IPS-NIHi7 (cell line): Measurements from ENCODE around the gene C21orf58.

Experiments used
- DNase-seq: peaks from one replicate; pipeline ENCODE4 v3.0.0; 2012; ENCODE audit warnings: mixed read lengths; ENCODE audit errors: extremely low spot score

The C21orf58 gene

DNA sequence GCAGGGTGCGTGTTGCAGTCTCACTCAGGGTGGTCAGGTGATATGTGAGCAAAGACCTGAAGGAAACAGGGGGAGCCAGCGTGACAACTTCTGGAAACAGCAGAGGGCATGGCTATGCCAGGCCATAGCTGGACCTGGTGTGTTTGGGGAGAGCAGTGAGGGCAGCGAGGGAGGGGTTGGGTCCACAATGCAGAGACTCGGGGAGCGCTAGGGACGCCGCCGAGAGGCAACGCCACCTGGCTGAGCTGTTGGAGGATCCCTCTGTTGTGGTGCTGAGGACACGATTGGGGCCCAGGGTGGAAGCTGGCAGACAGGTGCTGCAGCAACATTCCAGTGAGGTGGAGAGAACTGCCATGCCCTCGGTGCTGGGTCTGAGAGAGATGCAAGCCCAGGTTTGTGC is 68.5 kb downstream of the C21orf58 start:
- no peak for DNase-seq

DNA sequence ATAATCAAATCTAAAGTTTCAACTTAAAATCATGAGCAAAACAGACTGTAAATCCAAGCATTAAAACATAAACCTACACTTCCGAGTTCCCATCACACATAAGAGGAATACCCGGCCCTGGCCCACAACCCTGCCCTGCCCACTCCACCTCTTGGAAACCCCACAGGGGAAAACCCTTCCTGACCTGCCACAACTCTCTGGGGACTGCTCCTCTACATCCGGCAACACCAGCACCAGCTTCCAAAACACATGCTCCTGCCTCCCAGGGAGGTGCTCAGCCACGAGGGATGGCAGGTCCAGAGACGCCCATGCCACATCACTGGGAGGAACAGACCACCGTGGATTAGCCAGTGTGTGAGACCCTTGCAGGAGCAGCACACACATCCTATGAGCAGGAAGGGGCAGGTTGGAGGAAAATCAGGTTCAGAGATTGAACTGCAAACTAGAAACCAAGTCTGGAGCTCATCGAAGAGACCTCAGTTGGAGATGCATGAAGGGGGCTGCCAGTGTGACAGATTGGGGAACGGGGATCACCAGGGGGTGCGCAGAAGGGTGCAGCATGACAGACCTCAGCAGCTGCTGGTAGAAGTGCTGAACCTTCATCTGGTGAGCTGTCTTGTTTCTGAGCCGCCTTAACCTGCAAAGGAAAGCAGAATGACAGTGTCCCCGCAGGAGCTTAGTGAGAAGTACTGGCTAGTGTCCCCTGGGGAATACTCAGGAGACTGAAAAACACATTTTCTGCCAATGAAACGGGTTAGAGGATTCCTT is 69.3 kb downstream of the C21orf58 start:
- no peak for DNase-seq

DNA sequence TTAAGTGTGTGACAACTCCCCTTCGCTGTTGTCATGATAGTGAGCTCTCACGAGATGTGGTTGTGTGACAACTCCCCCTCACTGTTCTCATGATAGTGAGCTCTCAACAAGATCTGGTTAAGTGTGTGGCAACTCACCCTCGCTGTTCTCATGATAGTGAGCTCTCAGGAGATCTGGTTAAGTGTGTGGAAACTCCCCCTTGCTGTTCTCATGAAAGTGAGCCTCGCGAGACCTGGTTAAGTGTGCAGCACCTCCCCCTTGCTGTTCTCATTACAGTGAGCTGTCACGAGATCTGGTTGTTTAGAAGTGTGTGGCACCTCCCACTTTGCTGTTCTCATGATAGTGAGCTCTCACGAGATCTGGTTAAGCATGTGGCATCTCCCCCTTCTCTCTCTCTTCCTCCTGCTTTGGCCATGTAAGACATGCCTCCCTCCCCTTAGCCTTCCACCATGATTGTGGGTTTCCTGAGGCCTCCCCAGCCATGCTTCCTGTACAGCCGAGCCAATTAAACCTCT is 70.0 kb downstream of the C21orf58 start:
- DNase-seq, result no peak

DNA sequence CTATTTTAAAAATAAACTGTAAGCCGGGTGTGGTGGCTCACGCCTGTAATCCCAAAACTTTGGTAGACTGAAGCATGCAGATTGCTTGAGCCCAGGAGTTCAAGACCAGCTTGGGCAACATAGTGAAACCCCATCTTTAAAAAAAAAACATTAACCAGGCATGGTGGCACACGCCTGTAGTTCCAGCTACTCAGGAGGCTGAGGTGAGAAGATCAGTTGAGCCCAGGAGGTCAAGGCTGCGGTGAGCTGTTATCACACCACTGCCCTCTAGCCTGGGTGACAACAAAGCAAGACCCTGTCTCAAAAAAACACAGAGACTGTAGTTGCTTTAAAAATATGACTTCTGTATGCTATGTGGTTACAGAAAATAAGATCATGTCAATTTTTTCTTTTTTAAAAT is 70.8 kb downstream of the C21orf58 start:
- DNase-seq, result no peak
